Fibroblast of pulmonary artery (primary cell): ENCODE results near the gene CARHSP1.

ENCODE experiments used
- DNase-seq: peaks from one replicate; pipeline ENCODE4 v3.0.0-alpha.2; 2010; ENCODE audit warnings: low read depth
- H3K4me3 ChIP-seq: replicated peaks from 2 replicates; pipeline ENCODE4 v1.5.1; 2011; ENCODE audit warnings: low read depth, mild to moderate bottlenecking, control low read depth, low read length, moderate library complexity
- TF ChIP-seq, protein P1 (sequence below): IDR thresholded peaks from 2 replicates; pipeline ENCODE4 v1.5.1; 2011; ENCODE audit warnings: mild to moderate bottlenecking, control low read depth, low read length, inconsistent platforms; ENCODE audit errors: missing control alignments

The CARHSP1 gene

DNA sequence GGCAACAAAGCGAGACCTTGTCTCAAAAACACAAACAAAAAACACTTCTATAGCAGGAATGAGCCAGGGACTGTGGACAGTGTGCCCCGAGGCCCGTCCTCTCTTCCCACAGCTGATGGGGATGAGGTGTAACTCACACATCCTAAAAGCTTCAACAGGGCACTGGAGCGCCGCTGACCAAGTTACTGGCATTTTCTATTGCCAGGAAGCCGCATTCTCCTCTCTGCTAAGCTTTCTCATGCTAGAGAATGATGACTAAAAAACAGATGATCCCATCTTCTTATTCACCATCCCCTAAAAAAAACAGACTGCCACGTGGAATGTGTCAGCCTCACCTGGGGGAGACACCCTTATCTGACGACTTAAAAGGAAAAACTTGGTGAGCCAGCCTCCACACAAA, 16.3 kb downstream of the CARHSP1 start:
- no peak overlapping the region for H3K4me3 ChIP-seq
- DNase-seq = no peak
- TF ChIP-seq, protein P1, sequence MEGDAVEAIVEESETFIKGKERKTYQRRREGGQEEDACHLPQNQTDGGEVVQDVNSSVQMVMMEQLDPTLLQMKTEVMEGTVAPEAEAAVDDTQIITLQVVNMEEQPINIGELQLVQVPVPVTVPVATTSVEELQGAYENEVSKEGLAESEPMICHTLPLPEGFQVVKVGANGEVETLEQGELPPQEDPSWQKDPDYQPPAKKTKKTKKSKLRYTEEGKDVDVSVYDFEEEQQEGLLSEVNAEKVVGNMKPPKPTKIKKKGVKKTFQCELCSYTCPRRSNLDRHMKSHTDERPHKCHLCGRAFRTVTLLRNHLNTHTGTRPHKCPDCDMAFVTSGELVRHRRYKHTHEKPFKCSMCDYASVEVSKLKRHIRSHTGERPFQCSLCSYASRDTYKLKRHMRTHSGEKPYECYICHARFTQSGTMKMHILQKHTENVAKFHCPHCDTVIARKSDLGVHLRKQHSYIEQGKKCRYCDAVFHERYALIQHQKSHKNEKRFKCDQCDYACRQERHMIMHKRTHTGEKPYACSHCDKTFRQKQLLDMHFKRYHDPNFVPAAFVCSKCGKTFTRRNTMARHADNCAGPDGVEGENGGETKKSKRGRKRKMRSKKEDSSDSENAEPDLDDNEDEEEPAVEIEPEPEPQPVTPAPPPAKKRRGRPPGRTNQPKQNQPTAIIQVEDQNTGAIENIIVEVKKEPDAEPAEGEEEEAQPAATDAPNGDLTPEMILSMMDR = no peak

DNA sequence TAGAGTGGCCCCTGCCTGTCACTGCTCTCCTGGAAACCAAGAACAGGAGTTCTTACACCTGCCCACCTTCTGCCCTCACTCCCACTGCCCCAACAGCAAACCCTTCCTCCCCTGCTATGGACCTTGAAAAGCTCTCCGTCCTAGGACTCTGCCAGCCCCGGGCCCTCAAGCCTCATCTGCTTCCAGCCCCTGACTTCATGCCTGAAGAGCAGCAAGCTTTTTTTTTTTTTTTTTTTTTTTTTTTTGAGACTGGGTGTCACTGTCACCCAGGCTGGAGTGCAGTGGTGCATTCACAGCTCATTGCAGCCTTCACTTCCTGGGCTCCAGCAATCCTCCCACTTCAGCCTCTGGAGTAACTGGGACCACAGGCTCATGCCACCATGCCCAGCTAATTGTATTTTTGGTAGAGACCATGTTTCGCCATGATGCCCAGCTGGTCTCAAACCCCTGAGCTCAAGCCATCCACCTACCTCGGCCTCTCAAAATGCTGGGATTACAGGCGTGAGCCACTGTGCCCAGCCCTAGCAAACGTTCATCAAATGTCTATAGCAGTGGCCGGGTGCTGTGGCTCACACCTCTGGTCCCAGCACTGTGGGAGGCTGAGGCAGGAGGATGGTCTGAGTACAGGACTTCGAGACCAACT, 16.9 kb downstream of the CARHSP1 start:
- no peak overlapping the region for H3K4me3 ChIP-seq
- TF ChIP-seq, protein P1 = no peak
- no peak for DNase-seq

DNA sequence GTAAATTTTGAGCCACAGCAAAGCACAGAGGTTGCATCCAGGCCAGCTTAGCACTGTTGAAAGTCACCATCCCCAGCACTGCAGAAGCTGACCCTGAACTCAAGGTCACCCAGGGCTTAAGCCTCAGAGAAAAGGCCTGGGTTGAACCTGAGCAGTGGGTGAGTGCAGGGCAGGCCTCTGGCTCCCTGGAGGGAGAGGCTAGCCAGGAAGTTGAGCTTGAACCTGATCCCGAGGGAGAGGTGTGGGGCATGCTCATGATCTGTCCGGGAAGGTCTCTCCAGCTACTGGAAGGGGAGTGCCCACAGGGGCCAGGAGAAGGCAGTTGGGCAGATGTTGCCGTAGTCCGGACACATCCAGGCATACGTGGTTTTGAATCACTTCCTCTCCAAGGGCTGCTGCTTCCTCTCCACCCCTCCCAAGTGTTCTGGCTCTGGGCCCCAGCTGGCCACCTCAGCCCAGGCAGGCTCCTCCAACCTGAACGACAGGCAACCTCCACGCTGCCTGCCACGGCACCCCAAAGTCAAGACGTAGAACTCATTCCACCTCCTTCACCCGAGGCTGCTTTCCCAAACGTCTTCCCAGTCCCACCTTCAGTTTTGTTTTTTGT, 18.4 kb downstream of the CARHSP1 start:
- TF ChIP-seq, protein P1 = no peak
- no peak overlapping the region for H3K4me3 ChIP-seq
- peak; percentile 93 for DNase-seq

DNA sequence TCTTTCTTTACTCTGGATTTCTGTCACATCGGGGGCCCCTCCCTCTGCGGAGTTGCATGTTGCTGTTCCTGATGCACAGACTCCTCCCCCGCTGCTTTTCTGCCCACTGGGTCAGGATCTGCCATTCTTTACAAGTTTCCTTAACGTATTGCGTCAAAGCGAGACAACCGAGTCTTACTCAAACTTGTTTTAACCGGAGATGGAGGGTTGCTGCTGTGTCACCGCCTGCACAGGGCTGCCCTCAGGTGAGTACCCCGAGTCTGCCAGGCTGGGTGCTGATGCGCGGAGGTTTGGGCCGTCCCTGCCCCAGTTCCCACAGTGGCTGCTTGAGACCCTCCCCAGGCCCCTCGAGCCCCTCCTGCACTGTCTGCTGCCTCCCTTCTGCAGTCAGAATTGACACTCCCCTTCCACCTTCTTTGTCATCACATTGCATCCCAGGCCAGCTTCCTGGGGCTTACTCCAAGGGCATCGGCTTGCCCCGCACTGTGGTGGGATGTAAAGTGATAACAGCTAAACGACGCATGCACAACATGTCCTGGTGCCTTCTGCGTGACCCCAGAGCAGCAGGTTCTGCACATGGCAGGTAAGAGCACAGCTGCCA, 19.3 kb downstream of the CARHSP1 start:
- DNase-seq = peak; percentile 80
- TF ChIP-seq, protein P1 = no peak
- no peak overlapping the region for H3K4me3 ChIP-seq

DNA sequence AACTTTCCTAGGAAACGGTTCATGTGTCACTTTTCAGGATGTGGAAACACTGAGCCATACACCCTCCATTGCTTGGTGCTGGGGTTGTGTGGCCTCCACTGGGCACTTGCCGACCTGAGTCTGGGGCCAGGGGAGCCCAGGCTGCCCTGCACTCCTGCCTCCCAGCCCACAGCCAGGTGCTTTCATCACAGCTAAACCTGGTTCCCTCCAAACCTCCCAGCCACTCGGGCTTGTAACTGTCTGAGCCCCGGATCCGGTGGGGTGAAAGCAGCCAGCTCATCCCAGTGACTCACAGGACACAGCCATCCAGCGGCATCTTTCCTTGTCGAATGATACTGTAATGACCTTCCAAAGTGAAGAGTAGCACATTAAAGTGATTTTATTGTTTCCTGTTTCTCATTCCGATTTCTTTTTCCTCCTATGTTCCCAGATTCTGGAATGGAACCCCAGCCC, 19.8 kb downstream of the CARHSP1 start:
- TF ChIP-seq, protein P1 = no peak
- DNase-seq = no peak
- H3K4me3 ChIP-seq = no peak overlapping the region

DNA sequence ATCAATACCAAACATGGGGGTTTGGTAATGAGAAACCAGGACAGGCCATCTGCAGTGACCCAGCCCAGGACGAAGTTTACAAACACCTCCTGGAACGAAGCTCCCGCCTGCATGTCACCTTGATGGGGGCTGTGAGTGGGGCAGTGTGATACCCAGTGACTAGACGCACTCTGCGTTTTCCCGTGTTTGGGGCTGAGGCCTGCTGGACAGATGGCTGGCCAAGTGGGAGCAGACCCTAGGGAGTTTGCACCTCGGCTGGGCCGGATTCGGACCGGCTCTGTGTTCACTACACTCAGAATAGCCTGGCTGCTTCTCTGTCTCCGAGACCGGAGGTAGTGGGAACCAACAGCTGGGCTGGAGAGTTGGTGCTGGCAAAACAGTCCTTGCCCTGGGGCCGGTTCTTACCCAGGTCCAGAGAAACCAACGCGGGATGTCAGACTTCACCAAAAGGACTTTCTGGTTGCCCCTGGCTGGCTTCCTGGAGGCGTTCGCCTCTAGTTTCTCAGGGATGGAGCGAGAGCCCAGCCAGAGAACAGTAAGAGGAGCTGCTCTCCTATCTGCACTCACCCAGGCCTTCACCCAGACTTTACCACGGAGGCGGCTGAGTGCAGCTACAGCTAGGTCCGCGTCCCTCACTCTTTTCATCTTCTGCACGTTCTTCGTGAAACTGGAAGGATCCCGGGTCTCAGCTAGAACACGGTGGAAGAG, 20.4 kb downstream of the CARHSP1 start:
- TF ChIP-seq, protein P1 = no peak
- no peak for DNase-seq
- no peak overlapping the region for H3K4me3 ChIP-seq
